Ascending aorta (tissue), 2 donors: Measurements from ENCODE around the gene TMOD1. TPM values are rescaled to one million over a fixed set of nuclear protein-coding genes. Genes with fewer than 3 reads are reported as not detected.

ENCODE experiments used
- DNase-seq, 2 donors: peaks; one replicate each; pipeline ENCODE4 v3.0.0-alpha.2; 2019; ENCODE audit warnings: low spot score in 2 of 2
- H3K27ac ChIP-seq, 2 donors: fragments of 200-600 bp; sonication (generic); one replicate each; pipeline ENCODE4 v1.5.1; 2016 to 2017; ENCODE audit warnings: mild to moderate bottlenecking in 1 of 2
- H3K27me3 ChIP-seq: fragments of 200-600 bp; sonication (generic); one replicate; pipeline ENCODE4 v1.5.1; 2017
- H3K36me3 ChIP-seq, 2 donors: fragments of 200-600 bp; sonication (generic); one replicate each; pipeline ENCODE4 v1.5.1; 2016
- H3K4me1 ChIP-seq, 2 donors: fragments of 200-600 bp; sonication (generic); one replicate each; pipeline ENCODE4 v1.5.1; 2016 to 2017; ENCODE audit warnings: mild to moderate bottlenecking in 1 of 2
- H3K4me3 ChIP-seq, 2 donors: fragments of 200-600 bp; sonication (generic); one replicate each; pipeline ENCODE4 v1.5.1; 2016 to 2017; ENCODE audit warnings: mild to moderate bottlenecking in 1 of 2
- H3K9me3 ChIP-seq, 2 donors: fragments of 200-600 bp; sonication (generic); one replicate each; pipeline ENCODE4 v1.5.1; 2016
- intact Hi-C: fragments of 100-400 bp; cut with DNase I; formaldehyde crosslinking; loops from one replicate; pipeline ENCODE4 v1.15.1; 2023
- total RNA-seq: library from RNA; depleted of rRNA; stranded (reverse); fragments of >200 nt; gene quantifications from one replicate; pipeline ENCODE4 v1.1.0, GENCODE V29; 2016
- TF ChIP-seq, protein P1 (sequence below), 3 experiments: fragments of 200-600 bp in 2 of 3; fragments of 450-650 bp in 1 of 3; sonication (generic) in 2 of 3; IDR thresholded peaks; one replicate each; pipeline ENCODE4 v1.5.1; 2016 to 2019; ENCODE audit warnings: antibody characterized with exemption in 3 of 3, mild to moderate bottlenecking in 1 of 3, moderate library complexity in 1 of 3

The TMOD1 gene
- total RNA-seq, 1 donor from 2014 or later, result 17.1 TPM

- Histone ChIP-seq H3K27ac (no peak overlapping the region), H3K4me3 (no peak overlapping the region), H3K4me1 (peaks cover 0 to 6% of the 10 kb centered on the region in 2 donors), H3K36me3 (peaks cover 23 to 34% of the 10 kb centered on the region in 2 donors), H3K27me3 (no peaks in the 10 kb centered on the region), H3K9me3 (no peaks in the 10 kb centered on the region)
- DNase-seq, result no peak
- TF ChIP-seq, protein P1, sequence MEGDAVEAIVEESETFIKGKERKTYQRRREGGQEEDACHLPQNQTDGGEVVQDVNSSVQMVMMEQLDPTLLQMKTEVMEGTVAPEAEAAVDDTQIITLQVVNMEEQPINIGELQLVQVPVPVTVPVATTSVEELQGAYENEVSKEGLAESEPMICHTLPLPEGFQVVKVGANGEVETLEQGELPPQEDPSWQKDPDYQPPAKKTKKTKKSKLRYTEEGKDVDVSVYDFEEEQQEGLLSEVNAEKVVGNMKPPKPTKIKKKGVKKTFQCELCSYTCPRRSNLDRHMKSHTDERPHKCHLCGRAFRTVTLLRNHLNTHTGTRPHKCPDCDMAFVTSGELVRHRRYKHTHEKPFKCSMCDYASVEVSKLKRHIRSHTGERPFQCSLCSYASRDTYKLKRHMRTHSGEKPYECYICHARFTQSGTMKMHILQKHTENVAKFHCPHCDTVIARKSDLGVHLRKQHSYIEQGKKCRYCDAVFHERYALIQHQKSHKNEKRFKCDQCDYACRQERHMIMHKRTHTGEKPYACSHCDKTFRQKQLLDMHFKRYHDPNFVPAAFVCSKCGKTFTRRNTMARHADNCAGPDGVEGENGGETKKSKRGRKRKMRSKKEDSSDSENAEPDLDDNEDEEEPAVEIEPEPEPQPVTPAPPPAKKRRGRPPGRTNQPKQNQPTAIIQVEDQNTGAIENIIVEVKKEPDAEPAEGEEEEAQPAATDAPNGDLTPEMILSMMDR (IDR thresholded peaks at IDR 0.05), result no peak
- intact Hi-C loops, result no loop called here
These were observed 23.0 kb upstream of the TMOD1 start for GRCh38 chr9:97478301-97478981.

- TF ChIP-seq, protein P1 (IDR thresholded peaks at IDR 0.05), result no peak
- Histone ChIP-seq H3K36me3 (peaks cover 18 to 26% of the 10 kb centered on the region in 2 donors), H3K4me3 (no peak overlapping the region), H3K9me3 (no peaks in the 10 kb centered on the region), H3K27ac (peak overlapping the region; percentile 39 to 72), H3K4me1 (peaks cover 0 to 6% of the 10 kb centered on the region in 2 donors), H3K27me3 (no peaks in the 10 kb centered on the region)
- intact Hi-C loops, result no loop called here
- DNase-seq, result no peak
These were observed 21.8 kb upstream of the TMOD1 start for GRCh38 chr9:97479496-97480159.

GRCh38 chr9:97480174-97480573, 21.3 kb upstream of the TMOD1 start:
- H3K4me3 ChIP-seq, result no peak overlapping the region
- H3K27ac ChIP-seq, result peak overlapping the region; percentile 39 to 72
- DNase-seq, result no peak
- H3K9me3 ChIP-seq, result no peaks in the 10 kb centered on the region
- peaks cover 18 to 23% of the 10 kb centered on the region in 2 donors for H3K36me3 ChIP-seq
- peaks cover 0 to 6% of the 10 kb centered on the region in 2 donors for H3K4me1 ChIP-seq
- TF ChIP-seq, protein P1 (IDR thresholded peaks at IDR 0.05), result no peak
- intact Hi-C loops, result no loop called here
- H3K27me3 ChIP-seq, result no peaks in the 10 kb centered on the region

DNA sequence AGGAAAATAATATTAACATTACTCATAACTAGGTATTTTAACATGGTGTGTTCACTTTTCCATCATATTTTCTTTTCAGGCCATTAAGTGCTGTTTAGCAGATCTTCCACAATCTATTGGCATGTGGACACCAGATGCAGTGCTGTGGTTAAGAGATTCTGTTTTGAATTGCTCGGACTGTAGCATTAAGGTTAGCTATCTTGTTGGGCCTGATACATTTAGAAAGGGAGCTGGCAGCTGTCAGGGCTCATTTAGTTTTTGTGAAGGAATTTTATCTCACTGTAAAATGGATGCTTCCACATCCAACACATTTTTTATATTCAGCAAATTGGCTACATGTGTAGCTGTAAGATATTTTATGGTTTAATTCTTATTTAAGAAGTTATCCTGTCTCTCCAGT, 20.7 kb upstream of the TMOD1 start:
- Histone ChIP-seq H3K9me3 (no peaks in the 10 kb centered on the region), H3K4me1 (peaks cover 0 to 6% of the 10 kb centered on the region in 2 donors), H3K36me3 (peaks cover 13 to 21% of the 10 kb centered on the region in 2 donors), H3K27me3 (no peaks in the 10 kb centered on the region), H3K4me3 (no peak overlapping the region), H3K27ac (peak overlapping the region in 1 of 2 donors; percentile 72)
- intact Hi-C loops, result no loop called here
- TF ChIP-seq, protein P1 (IDR thresholded peaks at IDR 0.05), result no peak
- no peak for DNase-seq

- Histone ChIP-seq H3K4me1 (peaks cover 0 to 5% of the 10 kb centered on the region in 2 donors), H3K27ac (no peak overlapping the region), H3K27me3 (no peaks in the 10 kb centered on the region), H3K36me3 (peaks cover 18 to 34% of the 10 kb centered on the region in 2 donors), H3K4me3 (no peak overlapping the region), H3K9me3 (no peaks in the 10 kb centered on the region)
- DNase-seq, result no peak
- intact Hi-C loops, result no loop called here
- TF ChIP-seq, protein P1 (IDR thresholded peaks at IDR 0.05), result no peak
These were observed 17.3 kb upstream of the TMOD1 start for GRCh38 chr9:97484134-97484533.
